Activated CD4-positive, CD25-positive, alpha-beta regulatory T cell treated with anti-CD3 and anti-CD28 coated beads, Interleukin-2, amount 50 U/mL, for 24 hours (primary cell): ENCODE data around the gene TRIM8.

Experiments used
- ATAC-seq, 2 donors: fragments of 150-1000 bp; cut with Tn5 transposase; one replicate each; pipeline ENCODE4 v1.10.0; 2021; ENCODE audit warnings: mild to moderate bottlenecking in 1 of 2, moderate library complexity in 1 of 2

The TRIM8 gene

GRCh38 chr10:102633287-102633686 lies 11.0 kb upstream of the TRIM8 start:
- ATAC-seq = peak; percentile 59 to 63

- no peak for ATAC-seq
Observed at GRCh38 chr10:102633848-102634247, 10.4 kb upstream of the TRIM8 start.

GRCh38 chr10:102634686-102635085 lies 9.6 kb upstream of the TRIM8 start:
- no peak for ATAC-seq

GRCh38 chr10:102635377-102635776 lies 8.9 kb upstream of the TRIM8 start:
- ATAC-seq = peak in 1 of 2 donors; percentile 39

- ATAC-seq = no peak
Observed at GRCh38 chr10:102639537-102639936, 4.7 kb upstream of the TRIM8 start.

GRCh38 chr10:102641402-102641801 lies 2.9 kb upstream of the TRIM8 start:
- ATAC-seq = no peak

GRCh38 chr10:102641880-102642735 lies 2.2 kb upstream of the TRIM8 start:
- ATAC-seq = peak; percentile 73 to 75

GRCh38 chr10:102642736-102643335 lies 1.4 kb upstream of the TRIM8 start:
- no peak for ATAC-seq

- ATAC-seq = no peak
Observed at GRCh38 chr10:102643336-102644065, 778 bp upstream of the TRIM8 start.

- peak; percentile 35 to 39 for ATAC-seq
Observed at GRCh38 chr10:102644646-102645387, 538 bp downstream of the TRIM8 start.

- no peak for ATAC-seq
Observed at GRCh38 chr10:102645388-102645740, 1.1 kb downstream of the TRIM8 start.

- ATAC-seq = peak; percentile 53 to 54
Observed at GRCh38 chr10:102645741-102646609, 1.7 kb downstream of the TRIM8 start.

GRCh38 chr10:102646610-102647442 lies 2.5 kb downstream of the TRIM8 start:
- no peak for ATAC-seq

- ATAC-seq = no peak
Observed at GRCh38 chr10:102647443-102648268, 3.4 kb downstream of the TRIM8 start.

- no peak for ATAC-seq
Observed at GRCh38 chr10:102648269-102648888, 4.1 kb downstream of the TRIM8 start.

- no peak for ATAC-seq
Observed at GRCh38 chr10:102648889-102649796, 4.9 kb downstream of the TRIM8 start.

GRCh38 chr10:102649797-102650654 lies 5.7 kb downstream of the TRIM8 start:
- no peak for ATAC-seq
